Hindlimb muscle (tissue), 1 donor: Measurements from ENCODE around the gene HSH2D. TPM values are rescaled to one million over a fixed set of nuclear protein-coding genes. Genes with fewer than 3 reads are reported as not detected.
"Not testable (repeated sequence)": the region's sequence is repeated elsewhere in the genome, so short reads cannot be mapped to it uniquely, and the experiment has no call there.

Experiments
- DNase-seq: peaks from one replicate; pipeline ENCODE4 v3.0.0-alpha.2; 2013
- polyA plus RNA-seq: library from polyadenylated mRNA; unstranded; fragments of 120-200 nt; gene quantifications from one replicate; pipeline ENCODE4 v1.2.1, GENCODE V29; 2013; ENCODE audit not compliant: insufficient read length

HSH2D gene
- polyA plus RNA-seq, 1 donor: 0.40 TPM

DNA sequence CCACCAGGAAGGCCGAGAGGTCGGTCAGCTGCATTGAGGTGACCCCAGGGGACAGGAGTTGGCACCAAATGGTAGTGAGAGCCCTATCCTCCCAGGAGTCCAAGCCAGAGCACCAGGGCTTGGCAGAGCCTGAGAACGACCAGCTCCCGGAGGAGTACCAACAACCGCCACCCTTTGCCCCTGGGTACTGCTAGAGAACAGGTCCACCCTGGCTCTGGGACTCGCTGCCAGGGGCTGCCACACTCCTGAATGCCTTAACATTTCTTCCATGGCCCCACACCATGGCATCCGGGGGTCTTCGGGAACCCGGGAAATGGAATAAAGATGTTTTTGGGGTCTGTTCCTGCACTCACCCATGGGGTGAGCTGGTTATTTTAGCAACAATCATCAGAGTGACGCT, 14.1 kb downstream of the HSH2D start:
- DNase-seq: no peak

DNA sequence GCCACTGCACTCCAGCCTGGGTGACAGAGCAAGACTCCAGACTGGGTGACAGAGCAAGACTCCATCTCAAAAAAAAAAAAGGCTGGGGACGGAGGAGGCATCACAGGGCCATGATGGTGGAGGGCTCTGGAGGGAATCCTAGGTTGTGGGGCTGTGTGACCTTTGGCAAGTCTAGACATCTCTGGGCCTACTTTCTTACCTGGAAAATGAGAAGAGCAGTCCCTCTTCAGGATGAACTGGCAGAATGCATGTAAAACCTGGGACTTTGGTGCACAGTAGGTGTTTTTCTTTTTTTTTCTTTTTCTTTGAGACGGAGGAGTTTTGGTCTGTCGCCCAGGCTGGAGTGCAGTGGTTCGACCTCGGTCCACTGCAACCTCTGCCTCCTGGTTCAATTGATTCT, 16.2 kb downstream of the HSH2D start:
- DNase-seq: no peak

DNA sequence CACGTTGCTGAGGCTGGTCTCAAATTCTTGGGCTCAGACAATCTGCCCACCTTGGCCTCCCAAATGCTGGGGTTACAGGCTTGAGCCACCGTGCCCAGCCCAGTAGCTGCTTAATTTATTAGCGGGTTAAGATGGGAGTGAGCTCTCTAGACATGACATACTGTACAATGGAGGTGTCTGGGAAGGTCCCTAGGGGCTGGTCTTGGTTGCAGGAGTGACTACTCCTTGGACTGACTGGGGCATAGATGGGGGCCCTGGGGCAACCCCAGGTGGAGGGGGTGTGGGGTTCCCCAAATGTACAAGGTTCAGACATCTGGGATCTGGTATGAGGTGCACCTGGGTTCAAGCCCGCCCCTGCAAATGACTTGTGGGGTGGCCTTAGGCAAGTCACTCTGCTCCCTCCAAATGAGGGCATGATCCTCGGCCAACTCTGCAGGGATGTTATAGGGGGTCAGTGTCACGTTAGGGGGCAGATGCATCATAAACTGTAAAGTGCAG, 17.0 kb downstream of the HSH2D start:
- DNase-seq: no peak

DNA sequence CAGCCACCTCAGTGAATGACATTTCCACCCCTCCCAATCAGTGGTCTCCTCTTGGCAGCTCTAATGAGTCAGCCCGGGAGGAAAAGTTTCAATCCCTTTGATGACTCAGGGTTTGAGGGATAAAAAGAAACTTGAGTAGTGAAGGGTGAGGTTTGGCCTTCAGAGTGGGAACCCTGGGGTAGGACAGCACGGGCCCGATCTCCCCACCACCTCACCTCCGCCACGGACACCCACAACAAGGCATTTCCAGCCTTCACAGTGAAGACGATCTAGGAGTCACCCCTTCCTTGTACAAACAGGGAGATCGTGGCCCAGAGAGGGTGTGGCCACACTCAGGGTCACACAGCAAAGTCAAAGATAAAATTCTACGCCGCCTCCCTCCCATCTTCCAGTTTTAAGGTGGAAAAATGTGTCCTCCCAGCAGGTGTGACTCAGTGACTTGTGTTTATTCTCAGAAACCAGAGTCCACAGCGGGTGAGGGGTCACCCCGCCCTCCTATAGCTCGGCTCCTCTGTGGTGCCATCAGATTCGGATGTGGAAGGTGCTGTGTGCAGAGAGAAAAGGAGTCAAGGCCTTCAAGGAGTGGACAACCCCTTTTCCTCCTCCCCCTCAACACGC, 17.6 kb downstream of the HSH2D start:
- DNase-seq: no peak

DNA sequence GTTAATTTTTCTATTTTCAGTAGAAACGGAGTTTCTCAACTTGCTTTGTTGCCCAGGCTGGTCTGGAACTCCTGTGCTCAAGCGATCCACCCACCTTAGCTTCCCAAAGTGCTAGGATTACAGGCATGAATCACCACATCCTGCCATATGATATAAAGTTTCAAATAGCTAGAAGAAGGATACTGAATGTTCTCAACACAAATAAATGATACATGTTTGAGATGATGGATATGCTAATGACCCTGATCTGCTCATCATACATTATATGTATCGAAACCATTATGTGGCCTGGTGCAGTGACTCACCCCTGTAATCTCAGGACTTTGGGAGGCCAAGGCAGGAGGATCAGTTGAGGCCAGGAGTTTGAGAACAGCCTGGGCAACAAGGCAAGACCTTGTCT, 18.4 kb downstream of the HSH2D start:
- no peak for DNase-seq

DNA sequence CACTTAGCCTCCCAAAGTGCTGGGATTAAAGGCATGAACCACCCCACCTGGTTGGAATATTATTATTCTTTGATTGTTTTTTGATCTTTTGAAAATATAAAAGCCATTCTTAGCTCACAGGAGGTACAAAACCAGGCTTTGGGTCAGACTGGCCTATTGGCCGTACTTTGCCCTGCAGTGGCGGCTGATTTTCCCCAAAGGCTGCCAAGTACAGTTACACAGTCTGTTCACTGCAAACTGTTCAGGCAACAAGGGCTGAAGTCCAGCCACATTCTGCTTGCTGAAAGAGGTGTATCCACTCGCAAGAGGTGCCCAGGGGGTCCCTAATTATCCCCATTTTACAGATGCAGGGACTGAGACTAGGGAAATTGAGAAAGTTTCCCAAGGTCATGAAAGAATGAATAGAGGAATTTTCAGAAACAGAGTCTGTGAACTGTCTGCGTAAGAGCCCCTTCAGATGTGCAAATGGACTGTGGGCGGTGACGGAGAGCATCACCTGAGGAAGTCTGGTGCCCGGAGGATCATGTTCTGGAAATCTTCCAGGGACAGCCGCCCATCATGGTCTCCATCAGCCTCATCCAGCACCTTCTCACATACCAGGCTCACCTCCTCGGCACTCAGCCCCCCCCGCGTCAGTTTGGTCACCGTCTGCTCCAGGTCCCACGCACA, 20.9 kb downstream of the HSH2D start:
- no peak for DNase-seq

DNA sequence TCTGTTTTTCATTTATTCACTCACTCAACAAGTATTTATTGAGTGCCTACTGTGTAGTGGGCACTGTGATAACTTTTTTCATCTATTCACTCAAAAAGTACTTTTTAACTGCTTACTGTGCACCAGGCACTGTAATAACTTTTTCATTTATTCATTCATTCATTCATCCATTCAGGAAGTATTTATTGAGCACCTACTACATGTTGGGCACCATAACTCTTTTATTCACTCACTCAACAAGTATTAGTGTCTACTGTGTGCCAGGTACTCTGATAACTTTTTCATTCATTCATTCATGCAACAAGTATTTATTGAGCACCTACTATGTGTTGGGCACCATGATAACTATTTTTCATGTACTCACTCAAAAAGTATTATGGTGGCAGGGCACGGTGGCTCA, 22.9 kb downstream of the HSH2D start:
- DNase-seq: no peak

DNA sequence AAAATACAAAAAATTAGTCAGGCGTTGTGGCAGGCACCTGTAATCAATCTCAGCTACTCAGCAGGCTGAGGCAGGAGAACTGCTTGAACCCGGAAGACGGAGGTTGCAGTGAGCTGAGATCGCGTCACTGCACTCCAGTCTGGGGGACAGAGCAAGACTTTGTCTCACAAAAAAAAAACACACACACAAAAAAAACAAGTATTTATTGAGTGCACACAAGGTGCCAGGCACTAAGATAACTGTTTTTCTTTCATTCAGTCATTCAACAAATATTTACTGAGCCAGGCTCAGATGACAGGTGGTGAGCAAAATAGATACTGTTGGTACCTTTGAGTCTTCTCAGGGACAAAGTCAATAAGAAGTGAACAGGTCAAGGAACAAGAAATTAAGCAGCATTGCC, 23.6 kb downstream of the HSH2D start:
- DNase-seq: no peak

DNA sequence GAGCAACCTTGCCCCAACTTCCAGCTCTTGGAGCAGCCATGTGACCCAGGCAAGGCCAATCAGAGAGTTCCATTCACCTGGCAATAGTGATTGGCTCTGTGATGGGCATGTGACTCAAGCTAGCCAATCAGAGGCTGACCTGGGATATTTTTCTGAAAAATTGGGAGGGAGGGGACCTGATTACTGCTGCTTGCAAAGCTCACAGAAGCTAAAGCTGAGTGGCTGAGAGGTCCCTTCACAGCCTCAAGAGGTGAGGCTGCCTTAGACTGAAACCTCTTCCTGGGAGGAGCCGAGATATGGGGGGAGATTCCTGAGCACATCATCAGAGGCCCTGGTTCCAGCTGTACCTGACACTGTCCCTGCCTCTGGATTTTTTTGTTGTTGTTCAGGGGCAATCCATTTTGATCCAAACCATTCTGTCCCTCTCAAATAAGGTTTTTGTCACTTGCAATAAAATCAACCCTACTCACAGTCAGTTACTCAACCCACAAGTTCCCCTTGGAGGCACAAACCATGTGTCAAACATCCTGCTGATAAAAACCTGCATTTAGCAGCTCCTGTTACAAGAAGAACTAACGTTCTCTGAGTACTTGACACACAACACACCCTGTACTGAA, 25.1 kb downstream of the HSH2D start:
- no peak for DNase-seq

DNA sequence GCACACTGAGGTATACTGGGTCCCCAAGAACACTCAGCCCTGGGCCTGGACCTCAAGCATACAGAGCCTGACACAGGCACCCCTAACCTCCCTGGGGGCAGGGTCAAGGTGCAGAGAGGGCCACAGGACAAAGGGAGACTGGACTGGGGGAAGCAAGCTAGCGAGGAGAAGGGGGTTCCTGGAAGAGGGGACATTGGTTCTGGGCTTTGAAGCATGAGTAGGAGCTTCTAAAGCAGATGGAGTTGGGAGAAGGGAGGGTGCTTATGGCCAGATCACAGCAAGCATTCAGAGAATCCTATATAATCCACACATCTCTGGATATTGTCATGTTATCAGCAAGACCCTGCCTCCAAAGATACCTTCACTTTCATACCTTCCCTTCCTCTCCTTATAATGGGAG, 26.6 kb downstream of the HSH2D start:
- DNase-seq: no peak

DNA sequence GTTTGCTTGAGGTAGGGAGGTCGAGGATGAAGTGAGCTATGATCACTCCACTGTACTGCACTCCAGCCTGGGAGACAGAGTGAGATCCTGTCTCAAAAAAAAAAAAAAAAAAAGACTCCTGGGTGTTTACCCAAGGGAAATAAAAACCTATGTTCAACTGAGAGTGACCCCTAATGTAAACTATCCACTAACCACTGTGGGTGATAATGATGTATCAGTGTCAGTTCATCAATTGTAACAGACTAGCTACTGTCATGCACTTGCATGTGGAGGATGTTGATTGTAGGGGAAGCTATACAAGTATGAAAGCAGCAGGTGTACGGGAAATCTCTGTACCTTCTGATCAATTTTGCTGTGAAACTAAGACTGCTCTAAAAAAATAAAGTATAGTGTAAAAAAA, 32.5 kb downstream of the HSH2D start:
- DNase-seq: no peak

DNA sequence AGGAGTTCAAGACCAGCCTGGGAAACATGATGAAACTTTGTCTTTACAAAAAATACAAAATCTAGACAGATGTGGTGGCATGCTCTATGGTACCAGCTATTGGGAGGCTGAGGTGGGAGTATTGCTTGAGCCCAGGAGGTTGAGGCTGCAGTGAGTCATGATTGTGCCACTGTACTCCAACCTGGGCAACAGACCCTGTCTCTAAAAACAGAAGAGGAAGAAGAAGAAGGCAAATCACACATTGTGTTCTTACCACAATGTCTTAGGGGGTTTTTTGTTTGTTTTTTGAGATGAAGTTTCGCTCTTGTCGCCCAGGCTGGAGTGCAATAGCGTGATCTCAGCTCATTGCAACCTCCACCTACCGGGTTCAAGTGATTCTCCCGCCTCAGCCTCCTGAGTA, 35.4 kb downstream of the HSH2D start:
- not testable (repeated sequence) for DNase-seq

DNA sequence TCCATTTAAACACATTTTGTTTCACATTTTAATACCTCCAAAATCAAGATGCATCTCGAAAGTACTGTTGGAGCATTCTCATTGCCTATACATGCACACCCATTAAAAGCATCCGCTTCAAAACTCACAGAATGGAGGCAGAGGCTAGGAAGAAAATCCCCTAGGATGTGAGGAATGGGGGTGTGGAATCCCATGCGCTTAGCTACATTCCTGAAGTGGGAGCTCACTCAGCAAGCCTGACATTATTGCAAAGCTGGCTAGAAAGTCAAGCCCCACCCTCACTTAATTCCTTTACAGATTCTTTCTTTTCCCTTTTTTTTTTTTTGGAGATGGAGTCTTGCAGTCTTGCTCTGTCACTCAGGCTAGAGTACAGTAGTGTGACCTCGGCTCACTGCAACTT, 37.1 kb downstream of the HSH2D start:
- DNase-seq: no peak

DNA sequence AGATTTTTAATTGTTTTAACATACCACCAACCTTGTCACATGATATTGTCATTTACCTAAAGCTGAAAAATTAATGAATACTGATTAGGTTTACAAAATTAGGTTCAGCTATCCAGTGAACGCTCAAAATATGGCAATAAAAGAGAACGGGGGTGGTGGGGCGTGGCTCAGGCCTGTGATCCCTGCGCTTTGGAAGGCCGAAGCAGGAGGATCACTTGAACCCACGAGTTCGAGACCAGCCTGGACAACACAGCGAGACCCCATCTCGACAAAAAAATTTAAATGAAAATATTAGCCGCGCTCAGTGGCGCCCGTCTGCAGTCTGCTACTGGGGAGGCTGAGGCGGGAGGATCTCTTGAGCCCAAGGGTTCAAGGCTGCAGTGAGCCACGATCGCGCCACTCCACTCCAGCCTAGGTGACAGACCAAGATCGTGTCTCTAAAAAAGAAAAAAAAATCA, 41.2 kb downstream of the HSH2D start:
- DNase-seq: no peak

DNA sequence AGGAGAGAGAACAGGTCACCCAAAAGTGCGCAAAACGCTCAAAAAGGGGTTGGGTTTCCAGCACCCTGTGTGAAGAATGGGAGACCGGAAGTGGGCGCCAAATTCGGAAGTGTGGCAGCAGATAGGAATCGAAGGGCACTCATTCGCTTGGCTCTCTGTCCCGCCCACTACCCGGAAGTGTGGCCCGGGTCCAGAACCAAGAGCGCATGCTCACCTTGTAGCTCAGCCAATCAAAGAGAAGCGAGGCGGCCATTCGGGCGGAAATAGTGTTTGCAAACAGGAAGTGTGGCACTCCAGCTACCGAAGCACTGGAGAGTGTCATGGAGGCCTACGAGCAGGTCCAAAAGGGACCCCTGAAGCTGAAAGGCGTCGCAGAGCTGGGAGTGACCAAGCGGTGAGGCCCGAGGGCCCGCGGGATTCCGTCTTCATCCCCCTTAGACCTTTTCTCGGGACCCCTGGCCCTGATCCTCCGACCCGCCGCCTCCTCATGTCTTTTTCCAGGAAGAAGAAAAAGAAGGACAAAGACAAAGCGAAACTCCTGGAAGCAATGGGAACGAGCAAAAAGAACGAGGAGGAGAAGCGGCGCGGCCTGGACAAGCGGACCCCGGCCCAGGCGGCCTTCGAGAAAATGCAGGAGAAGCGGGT, 41.8 kb downstream of the HSH2D start, which contains the start of gene FAM32A:
FAM32A (plus strand) TSS at position 288 of the 645 bp plus-strand sequence; CDS start at position 321, 33 bp downstream.
- peak; percentile 99 for DNase-seq

DNA sequence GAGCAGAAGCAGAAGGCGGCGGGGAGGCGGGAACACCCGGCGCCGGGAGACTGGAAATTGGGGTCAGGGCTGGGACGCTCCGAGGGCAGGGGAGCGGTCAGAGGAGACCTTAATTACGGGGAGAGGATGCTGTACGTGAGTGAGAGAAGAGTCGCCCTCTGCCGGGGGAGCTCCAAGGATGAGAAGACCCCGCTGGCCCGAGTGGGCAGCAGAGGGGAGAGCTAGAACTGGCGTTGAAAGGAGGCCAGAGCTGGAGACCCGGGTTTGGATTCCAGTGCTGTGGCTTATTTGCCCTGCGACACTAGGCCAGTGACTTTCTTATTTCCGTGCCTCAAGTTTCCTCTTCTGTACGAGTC, 42.3 kb downstream of the HSH2D start:
- peak; percentile 23 for DNase-seq

DNA sequence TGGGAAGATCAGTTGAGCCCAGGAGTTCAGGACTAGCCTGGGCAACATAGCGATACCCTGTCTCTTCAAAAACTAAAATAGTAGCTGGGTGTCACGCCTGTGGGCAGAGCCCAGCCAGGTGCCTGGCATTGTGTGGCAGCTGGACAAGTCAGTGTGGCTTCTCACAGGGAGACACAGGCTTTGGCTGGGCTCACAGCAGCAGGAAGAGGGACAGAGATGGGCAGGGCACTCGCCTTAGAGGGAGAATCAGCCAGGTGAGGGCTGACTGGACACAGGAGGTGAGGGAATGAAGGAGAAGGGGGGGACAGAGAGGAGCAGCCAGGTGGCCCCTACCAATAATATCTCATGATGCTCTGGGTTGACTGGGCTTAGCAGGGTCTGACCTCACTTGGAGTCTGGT, 45.0 kb downstream of the HSH2D start:
- no peak for DNase-seq

DNA sequence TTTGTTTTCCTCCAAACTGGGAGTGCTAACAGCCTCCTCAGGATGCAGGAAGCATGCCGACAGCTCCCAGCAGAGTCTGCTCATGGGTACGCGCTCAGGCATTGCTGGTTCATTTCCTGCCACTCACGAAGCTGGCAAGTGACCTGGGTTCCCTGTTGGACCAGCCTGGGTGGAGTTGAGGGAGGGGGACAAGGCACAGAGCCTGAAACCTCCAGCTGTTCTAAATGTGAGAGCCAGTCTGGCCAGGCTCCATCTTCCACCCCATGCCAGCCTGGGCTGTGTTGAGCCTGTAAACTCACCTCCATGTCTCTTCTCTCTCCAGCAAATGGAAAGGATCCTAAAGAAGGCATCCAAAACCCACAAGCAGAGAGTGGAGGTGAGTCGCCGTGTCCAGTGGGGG, 46.7 kb downstream of the HSH2D start:
- DNase-seq: no peak

DNA sequence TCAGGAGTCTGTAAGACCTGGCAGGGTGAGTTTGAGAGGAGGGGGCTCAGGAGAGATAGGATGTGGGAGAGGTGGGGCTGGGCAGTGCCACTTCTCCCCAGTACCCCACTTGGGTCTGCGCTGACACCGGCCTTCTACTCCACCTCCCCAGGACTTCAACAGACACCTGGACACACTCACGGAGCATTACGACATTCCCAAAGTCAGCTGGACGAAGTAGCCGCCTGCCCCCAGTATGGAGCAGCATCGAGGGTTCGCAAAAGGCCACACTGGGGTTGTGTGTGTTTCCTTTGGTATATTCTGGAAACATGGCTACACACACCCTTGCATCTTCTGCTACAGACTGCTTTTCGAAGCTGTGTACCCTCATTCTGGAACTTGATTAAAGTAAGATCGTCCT, 47.3 kb downstream of the HSH2D start:
- no peak for DNase-seq

DNA sequence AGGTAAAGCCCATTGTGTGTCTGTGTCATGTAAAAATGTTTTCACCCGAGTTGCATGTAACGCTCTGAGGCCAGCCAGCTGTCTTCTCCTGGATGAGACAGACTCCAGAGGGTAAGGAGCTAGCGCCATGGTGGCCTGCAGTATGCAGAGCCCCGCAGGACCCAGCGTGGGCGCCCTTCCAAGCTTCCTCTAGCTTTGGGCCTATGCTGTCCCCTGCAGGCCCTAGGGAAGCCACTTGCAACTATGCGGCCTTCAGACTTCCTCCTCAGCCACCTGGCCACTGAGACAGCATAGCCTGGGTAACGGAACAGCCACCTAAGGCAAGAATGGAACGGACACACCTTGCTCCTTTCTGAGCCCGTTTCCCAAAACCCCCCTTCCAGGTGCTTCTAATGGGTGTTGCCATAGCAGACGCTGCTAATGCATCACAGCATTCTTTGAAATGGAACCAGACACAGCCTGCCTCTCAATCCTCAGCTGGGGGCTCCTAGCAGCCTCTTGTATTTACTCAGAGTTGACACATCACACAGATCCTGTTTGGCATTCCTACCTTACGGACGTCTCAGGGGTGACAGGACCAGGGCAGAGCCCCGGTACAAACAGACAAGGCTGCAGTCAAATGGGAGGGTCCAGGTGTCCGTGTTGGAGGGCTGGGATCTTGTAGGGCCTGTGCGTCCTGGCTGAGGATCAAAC, 47.9 kb downstream of the HSH2D start:
- DNase-seq: no peak

DNA sequence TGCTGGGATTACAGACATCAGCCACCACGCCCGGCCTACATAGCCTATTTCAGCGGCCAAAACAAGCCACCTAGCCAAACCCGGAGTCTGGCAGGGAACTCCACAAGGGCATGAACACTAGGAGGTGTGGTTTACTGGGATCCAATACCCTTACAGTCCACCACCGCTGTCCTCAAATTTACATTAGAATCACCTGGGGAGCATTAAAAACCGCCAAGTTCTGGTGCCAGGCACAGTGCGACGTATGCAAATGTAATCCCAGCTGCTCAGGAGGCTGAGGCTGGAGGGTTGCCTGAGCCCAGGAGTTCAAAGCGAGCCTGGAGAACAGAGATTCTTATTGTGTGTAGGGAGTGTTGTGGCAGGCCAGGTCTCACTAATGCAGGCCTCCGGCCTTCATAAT, 50.0 kb downstream of the HSH2D start:
- DNase-seq: no peak

DNA sequence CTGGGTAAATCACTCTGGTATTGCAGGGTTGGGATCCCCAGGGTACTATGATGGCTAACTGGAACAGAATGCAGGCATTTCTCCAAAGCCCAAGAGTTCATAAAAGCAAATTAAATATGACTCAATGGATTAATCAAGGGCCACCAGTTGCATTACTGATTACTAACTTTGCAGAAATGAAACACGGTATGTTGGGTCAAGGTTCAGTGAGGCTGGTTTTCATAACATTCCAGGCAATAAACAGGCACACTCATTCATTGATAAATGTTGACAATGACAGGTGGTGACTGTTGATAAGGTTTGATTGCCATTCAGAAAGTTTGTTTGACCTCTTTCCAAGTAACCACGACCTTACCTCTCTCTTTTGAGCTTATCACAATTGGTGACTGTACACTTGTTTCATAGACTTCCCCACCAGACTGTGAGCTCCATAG, 53.7 kb downstream of the HSH2D start:
- no peak for DNase-seq
